HepG2 (cell line): ENCODE measurements around the gene ATP13A2. TPM values are rescaled to one million over a fixed set of nuclear protein-coding genes. Genes with fewer than 3 reads are reported as not detected.

Experiments used
- ARNT ChIP-seq: fragments of 450-650 bp; IDR thresholded peaks from 2 replicates; pipeline ENCODE4 v1.6.1; 2017
- ATF1 ChIP-seq: IDR thresholded peaks from 2 replicates; pipeline ENCODE4 v1.6.1; 2016; ENCODE audit warnings: mild to moderate bottlenecking, control low read depth
- BCL3 ChIP-seq: sonication (generic); formaldehyde crosslinking; IDR thresholded peaks from 2 replicates; pipeline ENCODE4 v1.5.1; 2020; ENCODE audit warnings: mild to moderate bottlenecking, missing genetic modification reagents, moderate library complexity
- CCAR2 ChIP-seq: fragments of 200-400 bp; formaldehyde crosslinking; optimal IDR thresholded peaks from 2 replicates; pipeline ENCODE3; 2018; ENCODE audit warnings: low read depth, mild to moderate bottlenecking, low read length, moderate library complexity
- FOXO1 ChIP-seq: sonication (generic); formaldehyde crosslinking; IDR thresholded peaks from 2 replicates; pipeline ENCODE4 v1.4.0; 2020; ENCODE audit warnings: missing genetic modification reagents
- GATA4 ChIP-seq: sonication (generic); IDR thresholded peaks from 2 replicates; pipeline ENCODE4 v1.6.1; 2016; ENCODE audit warnings: antibody characterized with exemption, low read depth, borderline replicate concordance
- GATAD1 ChIP-seq: IDR thresholded peaks from 2 replicates; pipeline ENCODE4 v1.6.1; 2016; ENCODE audit warnings: missing genetic modification reagents, missing compliant biosample characterization
- HMGA1 ChIP-seq: sonication (generic); formaldehyde crosslinking; conservative IDR thresholded peaks from 2 replicates; pipeline ENCODE4 v1.4.0; 2020; ENCODE audit warnings: missing genetic modification reagents
- IKZF1 ChIP-seq: fragments of 450-650 bp; IDR thresholded peaks from 2 replicates; pipeline ENCODE4 v1.7.1; 2016
- MAFG ChIP-seq: sonication (generic); formaldehyde crosslinking; IDR thresholded peaks from 2 replicates; pipeline ENCODE4 v1.5.1; 2020; ENCODE audit warnings: mild to moderate bottlenecking, missing genetic modification reagents
- MXD3 ChIP-seq: IDR thresholded peaks from 2 replicates; pipeline ENCODE4 v1.6.1; 2016; ENCODE audit warnings: mild to moderate bottlenecking, missing biosample characterization, missing genetic modification reagents
- MYC ChIP-seq: sonication (generic); formaldehyde crosslinking; IDR thresholded peaks from 2 replicates; pipeline ENCODE4 v1.9.0; 2021; ENCODE audit warnings: missing genetic modification reagents, borderline replicate concordance
- NFYC ChIP-seq: IDR thresholded peaks from 2 replicates; pipeline ENCODE4 v1.6.1; 2016; ENCODE audit warnings: missing genetic modification reagents, missing compliant biosample characterization
- PHF8 ChIP-seq: sonication (generic); formaldehyde crosslinking; IDR thresholded peaks from 2 replicates; pipeline ENCODE4 v1.5.0; 2020; ENCODE audit warnings: missing genetic modification reagents
- PRDM4 ChIP-seq: sonication (generic); formaldehyde crosslinking; IDR thresholded peaks from 2 replicates; pipeline ENCODE4 v1.9.0; 2021; ENCODE audit warnings: missing genetic modification reagents, borderline replicate concordance
- PRPF4 ChIP-seq: fragments of 200-400 bp; formaldehyde crosslinking; IDR thresholded peaks from 2 replicates; pipeline ENCODE4 v1.6.1; 2016; ENCODE audit warnings: low read length, low read depth; ENCODE audit not compliant: poor library complexity, severe bottlenecking
- RNF219 ChIP-seq: sonication (generic); formaldehyde crosslinking; IDR thresholded peaks from 2 replicates; pipeline ENCODE4 v1.5.0; 2020; ENCODE audit warnings: mild to moderate bottlenecking, missing genetic modification reagents
- TRAFD1 ChIP-seq: sonication (generic); formaldehyde crosslinking; IDR thresholded peaks from 2 replicates; pipeline ENCODE4 v1.5.1; 2020; ENCODE audit warnings: missing genetic modification reagents, mild to moderate bottlenecking, borderline replicate concordance
- ZNF17 ChIP-seq: sonication (generic); formaldehyde crosslinking; IDR thresholded peaks from 2 replicates; pipeline ENCODE4 v1.5.0; 2020; ENCODE audit warnings: mild to moderate bottlenecking, missing genetic modification reagents
- ZNF292 ChIP-seq: sonication (generic); formaldehyde crosslinking; IDR thresholded peaks from 2 replicates; pipeline ENCODE4 v1.8.1; 2022; ENCODE audit warnings: mild to moderate bottlenecking, low read depth, missing genetic modification reagents, borderline replicate concordance
- ZNF414 ChIP-seq: sonication (generic); formaldehyde crosslinking; IDR thresholded peaks from 2 replicates; pipeline ENCODE4 v1.5.0; 2020; ENCODE audit warnings: missing genetic modification reagents
- ZNF510 ChIP-seq: sonication (generic); formaldehyde crosslinking; IDR thresholded peaks from 2 replicates; pipeline ENCODE4 v1.4.0; 2020; ENCODE audit warnings: low read depth, mild to moderate bottlenecking, missing genetic modification reagents
- polyA plus RNA-seq, 8 experiments: library from polyadenylated mRNA; depleted of rRNA in 3 of 8; stranded (reverse) in 7 of 8; unstranded in 1 of 8; fragments of >200 nt; fragmentation: Illumina TruSeq in 4 of 8; extraction: Trizol in 4 of 8; gene quantifications; 2 replicates each; pipeline versions ENCODE4 v1.2.1 to v1.2.3, GENCODE V29; 2011 to 2016; ENCODE audit warnings: low read depth in 4 of 8, missing spikeins in 1 of 8, mixed read lengths in 1 of 8; ENCODE audit not compliant: insufficient read depth in 1 of 8
- total RNA-seq, 5 experiments: library from RNA; depleted of rRNA; stranded (reverse); fragments of >200 nt; fragmentation: Illumina TruSeq; extraction: Trizol; gene quantifications; 2 replicates each; pipeline ENCODE4 v1.2.3, GENCODE V29; 2016; ENCODE audit warnings: low read depth in 1 of 5

Gene ATP13A2
- total and polyA plus RNA-seq, 2 of the 13 experiments (the other 11 are each of a cell fraction or from before 2014, with no cell fraction given), result 13.2 to 16.2 TPM

- TF ChIP-seq PRDM4 (CRISPR knock-in tag) (no peak), MXD3 (CRISPR knock-in tag) (no peak), BCL3 (CRISPR knock-in tag) (no peak), GATA4 (no peak), PRPF4 (no peak), PHF8 (peak; percentile 86), IKZF1 (no peak), GATAD1 (CRISPR knock-in tag) (peak; percentile 96), ZNF292 (no peak), RNF219 (CRISPR knock-in tag) (no peak), ZNF510 (CRISPR knock-in tag) (no peak), MAFG (CRISPR knock-in tag) (no peak), FOXO1 (CRISPR knock-in tag) (no peak), HMGA1 (CRISPR knock-in tag) (no peak), ZNF17 (CRISPR knock-in tag) (no peak), MYC (CRISPR knock-in tag) (peak; percentile 66; the same call in 1 of the 2 replicates), NFYC (peak; percentile 56; the same call in 1 of the 2 replicates), CCAR2 (no peak), TRAFD1 (CRISPR knock-in tag) (no peak; the same call in 1 of the 2 replicates), ZNF414 (CRISPR knock-in tag) (no peak), ARNT (no peak), ATF1 (CRISPR knock-in tag) (peak; percentile 37; the same call in 1 of the 2 replicates)
These were observed 42.1 kb upstream of the ATP13A2 start, which contains the start of gene SDHB (continued) for GRCh38 chr1:17053685-17054410.
